Vagina (tissue), 2 donors: ENCODE data around the gene F11. TPM values are rescaled to one million over a fixed set of nuclear protein-coding genes. Genes with fewer than 3 reads are reported as not detected.

Experiments
- DNase-seq, 2 donors: peaks; one replicate each; pipeline ENCODE4 v3.0.0-alpha.2; 2017; ENCODE audit errors: extremely low spot score in 2 of 2
- H3K27ac ChIP-seq: fragments of 200-600 bp; sonication (generic); one replicate; pipeline ENCODE4 v1.5.1; 2019
- H3K27me3 ChIP-seq: fragments of 200-600 bp; sonication (generic); one replicate; pipeline ENCODE4 v1.5.1; 2019
- H3K36me3 ChIP-seq, 2 donors: fragments of 200-600 bp; sonication (generic); one replicate each; pipeline ENCODE4 v1.5.1; 2017 to 2019
- H3K4me1 ChIP-seq: fragments of 200-600 bp; sonication (generic); one replicate; pipeline ENCODE4 v1.5.1; 2019
- H3K4me3 ChIP-seq, 2 donors: fragments of 200-600 bp; sonication (generic); 1 replicate in 1 of 2; 2 replicates in 1 of 2; pipeline ENCODE4 v1.5.1; 2016 to 2019
- H3K9me3 ChIP-seq: fragments of 200-600 bp; sonication (generic); one replicate; pipeline ENCODE4 v1.5.1; 2019
- CTCF ChIP-seq, 3 experiments: fragments of 450-650 bp in 2 of 3; fragments of 200-600 bp in 1 of 3; sonication (generic) in 1 of 3; IDR thresholded peaks; one replicate each; pipeline ENCODE4 v1.5.1; 2017 to 2019; ENCODE audit warnings: antibody characterized with exemption in 3 of 3, mild to moderate bottlenecking in 2 of 3, moderate library complexity in 2 of 3
- POLR2A ChIP-seq, 2 donors: fragments of 450-650 bp; IDR thresholded peaks; one replicate each; pipeline ENCODE4 v1.6.1; 2017; ENCODE audit warnings: antibody characterized with exemption in 2 of 2, mild to moderate bottlenecking in 2 of 2, moderate library complexity in 2 of 2
- POLR2AphosphoS5 ChIP-seq, 2 donors: sonication (generic); formaldehyde crosslinking; IDR thresholded peaks; one replicate each; pipeline ENCODE4 v1.9.0; 2017; ENCODE audit warnings: antibody characterized with exemption in 2 of 2, mild to moderate bottlenecking in 2 of 2, low read depth in 1 of 2; ENCODE audit not compliant: insufficient read depth in 1 of 2
- intact Hi-C: fragments of 100-400 bp; cut with DNase I; formaldehyde crosslinking; loops from one replicate; pipeline ENCODE4 v1.15.1; 2023
- total RNA-seq: library from RNA; depleted of rRNA; stranded (reverse); fragments of >200 nt; gene quantifications from one replicate; pipeline ENCODE4 v1.2.3, GENCODE V29; 2016

F11 gene
- total RNA-seq, 1 donor from 2014 or later, result not detected

- no peaks in the 10 kb centered on the region for H3K4me1 ChIP-seq
- no peak overlapping the region for H3K4me3 ChIP-seq
- peaks cover 3% of the 10 kb centered on the region for H3K27me3 ChIP-seq
- no peaks in the 10 kb centered on the region for H3K9me3 ChIP-seq
- H3K36me3 ChIP-seq, result no peaks in the 10 kb centered on the region
- H3K27ac ChIP-seq, result no peak overlapping the region
- TF ChIP-seq CTCF (IDR thresholded peaks at IDR 0.05), result no peak
- no peak for TF ChIP-seq POLR2A (IDR thresholded peaks at IDR 0.05)
- no peak for TF ChIP-seq POLR2AphosphoS5 (IDR thresholded peaks at IDR 0.05; ENCODE audit: insufficient read depth in 1 of 2, low read depth in 1 of 2)
- DNase-seq, result no peak
- intact Hi-C loops, result no loop called here
Measured at GRCh38 chr4:186300659-186301390, 34.8 kb downstream of the F11 start.

- no peak for DNase-seq
- Histone ChIP-seq H3K9me3 (no peaks in the 10 kb centered on the region), H3K4me1 (no peaks in the 10 kb centered on the region), H3K27ac (no peak overlapping the region), H3K27me3 (no peaks in the 10 kb centered on the region), H3K4me3 (no peak overlapping the region), H3K36me3 (no peaks in the 10 kb centered on the region)
- intact Hi-C loops, result no loop called here
- no peak for TF ChIP-seq POLR2A (IDR thresholded peaks at IDR 0.05)
- TF ChIP-seq CTCF (IDR thresholded peaks at IDR 0.05), result no peak
- no peak for TF ChIP-seq POLR2AphosphoS5 (IDR thresholded peaks at IDR 0.05; ENCODE audit: insufficient read depth in 1 of 2, low read depth in 1 of 2)
Measured at GRCh38 chr4:186304216-186304615, 38.2 kb downstream of the F11 start.

- intact Hi-C loops, result no loop called here
- H3K27ac ChIP-seq, result no peak overlapping the region
- H3K27me3 ChIP-seq, result no peaks in the 10 kb centered on the region
- H3K4me1 ChIP-seq, result no peaks in the 10 kb centered on the region
- H3K9me3 ChIP-seq, result no peaks in the 10 kb centered on the region
- H3K36me3 ChIP-seq, result no peaks in the 10 kb centered on the region
- DNase-seq, result no peak
- TF ChIP-seq POLR2AphosphoS5 (IDR thresholded peaks at IDR 0.05; ENCODE audit: insufficient read depth in 1 of 2, low read depth in 1 of 2), result no peak
- no peak for TF ChIP-seq POLR2A (IDR thresholded peaks at IDR 0.05)
- TF ChIP-seq CTCF (IDR thresholded peaks at IDR 0.05), result no peak
- no peak overlapping the region for H3K4me3 ChIP-seq
Measured at GRCh38 chr4:186304866-186305505, 39.0 kb downstream of the F11 start.

- no peak for DNase-seq
Measured at GRCh38 chr4:186307497-186307896, 41.5 kb downstream of the F11 start.

More at GRCh38 chr4:186307497-186307896, 41.5 kb downstream of the F11 start:
- TF ChIP-seq CTCF (IDR thresholded peaks at IDR 0.05) (no peak), POLR2AphosphoS5 (IDR thresholded peaks at IDR 0.05; ENCODE audit: insufficient read depth in 1 of 2, low read depth in 1 of 2) (no peak), POLR2A (IDR thresholded peaks at IDR 0.05) (no peak)
- Histone ChIP-seq H3K4me1 (no peaks in the 10 kb centered on the region), H3K27me3 (no peaks in the 10 kb centered on the region), H3K36me3 (no peaks in the 10 kb centered on the region), H3K4me3 (no peak overlapping the region), H3K9me3 (no peaks in the 10 kb centered on the region), H3K27ac (no peak overlapping the region)
- intact Hi-C loops, result no loop called here
